ENCODE results near the gene CD68. TPM values are rescaled to one million over a fixed set of nuclear protein-coding genes. Genes with fewer than 3 reads are reported as not detected.

Gene CD68
- total RNA-seq, 1 donor: 9.1 TPM

- DNase-seq (ENCODE audit: low read depth): peak; percentile 97
- TF ChIP-seq CTCF (IDR thresholded peaks at IDR 0.05; ENCODE audit: insufficient read depth, low read depth, low read length): no peak
- H3K4me3 ChIP-seq (ENCODE audit: low read depth, low read length): peak within 1 kb of the TSS; percentile 62
These were observed 48.0 kb downstream of the CD68 start, which contains the start of gene SAT2 for GRCh38 chr17:7627250-7628121. Gene SAT2, minus strand, starts transcription at chr17:7627821. Its CDS starts 186 bp downstream, at chr17:7627635.

DNA sequence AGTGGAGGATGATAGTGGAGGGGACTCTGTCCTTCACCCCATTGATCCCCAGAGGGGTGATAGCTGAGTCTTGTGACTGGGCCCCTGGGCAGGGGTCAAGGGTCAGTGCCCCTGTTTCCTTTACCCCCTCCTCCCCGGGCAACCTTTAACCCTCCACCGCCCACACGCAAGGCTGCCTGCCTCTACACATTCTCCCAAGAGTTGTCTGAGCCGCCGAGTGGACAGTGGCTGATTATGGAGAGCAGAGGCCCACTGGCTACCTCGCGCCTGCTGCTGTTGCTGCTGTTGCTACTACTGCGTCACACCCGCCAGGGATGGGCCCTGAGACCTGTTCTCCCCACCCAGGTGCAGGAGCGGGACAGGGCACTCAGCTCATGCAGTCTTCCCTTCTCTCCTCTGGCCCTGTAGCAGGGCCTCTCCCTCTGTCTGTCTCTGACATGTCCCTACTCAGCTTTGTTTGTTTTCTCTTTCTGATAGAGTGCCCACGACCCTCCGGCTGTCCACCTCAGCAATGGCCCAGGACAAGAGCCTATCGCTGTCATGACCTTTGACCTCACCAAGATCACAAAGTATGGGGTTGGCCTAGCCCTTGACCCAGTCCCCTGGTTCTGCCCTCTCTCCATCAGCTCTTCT, 50.6 kb downstream of the CD68 start, which contains the start of gene SHBG:
SHBG (plus strand) TSS at position 197 of the 633 bp plus-strand sequence; CDS start at position 235, 38 bp downstream.
- no peak for DNase-seq (ENCODE audit: low read depth)
- TF ChIP-seq CTCF (IDR thresholded peaks at IDR 0.05; ENCODE audit: insufficient read depth, low read depth, low read length): no peak
- no peak within 1 kb of the TSS for H3K4me3 ChIP-seq (ENCODE audit: low read depth, low read length)

Small RNA genes within 50 kb of the gene (small RNA-seq; reads per million reads assigned to genes)
- gene CD68: not detected
- gene RF00019: not detected
- gene SNORA48: not detected
- not detected for gene SNORD10

Other genes with a start within 250 kb of the CD68 start
- 1.9 and 3.9 TPM in 2 replicates for gene ACAP1, start 243.1 kb upstream of the CD68 start, total RNA-seq
- gene KCTD11, start 227.5 kb upstream of the CD68 start, total RNA-seq: 7.4 and 8.6 TPM in 2 replicates
- gene TMEM95, start 224.5 kb upstream of the CD68 start, total RNA-seq: not detected in 2 replicates
- under 0.01 and 2.2 TPM in 2 replicates for gene TNK1, start 198.5 kb upstream of the CD68 start, total RNA-seq
- gene PLSCR3, start 185.1 kb upstream of the CD68 start, total RNA-seq: 16.8 and 28.3 TPM in 2 replicates
- gene TMEM256, start 175.5 kb upstream of the CD68 start, total RNA-seq: 147 and 162 TPM in 2 replicates
- 8.1 and 9.5 TPM in 2 replicates for gene NLGN2, start 171.8 kb upstream of the CD68 start, total RNA-seq
- not detected in 2 replicates for gene SPEM1, start 159.3 kb upstream of the CD68 start, total RNA-seq
- gene SPEM2, start 154.0 kb upstream of the CD68 start, total RNA-seq: not detected in 2 replicates
- not detected in 2 replicates for gene SPEM3, start 150.8 kb upstream of the CD68 start, total RNA-seq
- 2.6 and 3.0 TPM in 2 replicates for gene TMEM102, start 144.2 kb upstream of the CD68 start, total RNA-seq
- 0.32 and 3.9 TPM in 2 replicates for gene FGF11, start 140.1 kb upstream of the CD68 start, total RNA-seq
- 6.1 and 6.9 TPM in 2 replicates for gene CHRNB1, start 134.6 kb upstream of the CD68 start, total RNA-seq
- 30.0 and 37.1 TPM in 2 replicates for gene ZBTB4, start 100.0 kb upstream of the CD68 start, total RNA-seq
- gene SLC35G6, start 98.2 kb upstream of the CD68 start, total RNA-seq: not detected in 2 replicates
- 118 and 127 TPM in 2 replicates for gene POLR2A, start 95.3 kb upstream of the CD68 start, total RNA-seq
- 11.7 and 14.5 TPM in 2 replicates for gene TNFSF12, start 30.6 kb upstream of the CD68 start, total RNA-seq
- 0.43 and 0.64 TPM in 2 replicates for gene TNFSF13, start 20.9 kb upstream of the CD68 start, total RNA-seq
- gene SENP3, start 17.7 kb upstream of the CD68 start, total RNA-seq: 69.9 and 75.1 TPM in 2 replicates
- gene MPDU1, start 4.2 kb downstream of the CD68 start, total RNA-seq: 70.5 and 101 TPM in 2 replicates
- under 0.01 and 0.64 TPM in 2 replicates for gene SOX15, start 10.5 kb downstream of the CD68 start, total RNA-seq
- gene FXR2, start 35.3 kb downstream of the CD68 start, total RNA-seq: 37.4 and 39.7 TPM in 2 replicates
- 23.3 and 37.0 TPM in 2 replicates for gene SAT2, start 48.2 kb downstream of the CD68 start, total RNA-seq
- gene SHBG, start 50.5 kb downstream of the CD68 start, total RNA-seq: 0.64 and 0.86 TPM in 2 replicates
- not detected in 2 replicates for gene ATP1B2, start 71.3 kb downstream of the CD68 start, total RNA-seq
- 50.6 and 79.5 TPM in 2 replicates for gene TP53, start 107.9 kb downstream of the CD68 start, total RNA-seq
- gene WRAP53, start 108.8 kb downstream of the CD68 start, total RNA-seq: 5.2 and 6.0 TPM in 2 replicates
- gene EFNB3, start 125.6 kb downstream of the CD68 start, total RNA-seq: 0.32 and 0.43 TPM in 2 replicates
- gene DNAH2, start 138.1 kb downstream of the CD68 start, total RNA-seq: under 0.01 and 0.43 TPM in 2 replicates

Data from fibroblast of villous mesenchyme (primary cell).